GM18511 (cell line): Measurements from ENCODE around the gene VMP1.
"Not testable (repeated sequence)": the region's sequence is repeated elsewhere in the genome, so short reads cannot be mapped to it uniquely, and the experiment has no call there.

Experiments used
- ATAC-seq: cut with Tn5 transposase; IDR thresholded peaks from one replicate; pipeline ENCODE4 v1.9.1; 2021; ENCODE audit warnings: mild to moderate bottlenecking, moderate library complexity; ENCODE audit not compliant: unreplicated experiment

The VMP1 gene

GRCh38 chr17:59804901-59805465, 97.5 kb downstream of the VMP1 start:
- no peak for ATAC-seq

GRCh38 chr17:59806322-59806721, 98.9 kb downstream of the VMP1 start:
- ATAC-seq, result not testable (repeated sequence)

GRCh38 chr17:59807892-59808509, 100.5 kb downstream of the VMP1 start:
- no peak for ATAC-seq

GRCh38 chr17:59810894-59811153, 103.4 kb downstream of the VMP1 start:
- ATAC-seq, result no peak

- no peak for ATAC-seq
Observed at GRCh38 chr17:59811209-59811608, 103.8 kb downstream of the VMP1 start.

- no peak for ATAC-seq
Observed at GRCh38 chr17:59812139-59812538, 104.7 kb downstream of the VMP1 start.

GRCh38 chr17:59814276-59814675, 106.8 kb downstream of the VMP1 start:
- ATAC-seq, result no peak

- no peak for ATAC-seq
Observed at GRCh38 chr17:59814685-59815084, 107.2 kb downstream of the VMP1 start.

GRCh38 chr17:59815965-59816364, 108.5 kb downstream of the VMP1 start:
- no peak for ATAC-seq

GRCh38 chr17:59825533-59826322, 118.3 kb downstream of the VMP1 start:
- ATAC-seq, result no peak

- no peak for ATAC-seq
Observed at GRCh38 chr17:59826706-59827453, 119.4 kb downstream of the VMP1 start.

- no peak for ATAC-seq
Observed at GRCh38 chr17:59827721-59828477, 120.4 kb downstream of the VMP1 start.

- no peak for ATAC-seq
Observed at GRCh38 chr17:59828478-59828760, 121.0 kb downstream of the VMP1 start.

- ATAC-seq, result peak; percentile 1
Observed at GRCh38 chr17:59828819-59829216, 121.4 kb downstream of the VMP1 start.

GRCh38 chr17:59829217-59830006, 122.0 kb downstream of the VMP1 start:
- peak; percentile 77 for ATAC-seq

GRCh38 chr17:59830007-59830630, 122.7 kb downstream of the VMP1 start:
- ATAC-seq, result no peak

GRCh38 chr17:59830846-59831486, 123.5 kb downstream of the VMP1 start:
- ATAC-seq, result no peak

- ATAC-seq, result no peak
Observed at GRCh38 chr17:59832883-59833379, 125.5 kb downstream of the VMP1 start.

GRCh38 chr17:59837308-59838051, 130.0 kb downstream of the VMP1 start:
- peak; percentile 82 for ATAC-seq
